Measurements from ENCODE around the gene SP140. TPM values are rescaled to one million over a fixed set of nuclear protein-coding genes. Genes with fewer than 3 reads are reported as not detected.

The SP140 gene
- total and polyA plus RNA-seq, 2 of the 13 experiments (the other 11 are each of a cell fraction or from before 2014, with no cell fraction given) = 0.57 to 0.80 TPM

GRCh38 chr2:230360028-230360427 is 134.5 kb downstream of the SP140 start (continued):
- no peak for TF ChIP-seq MXD1 (CRISPR knock-in tag; IDR thresholded peaks at IDR 0.05)
- TF ChIP-seq ZNF709 (CRISPR knock-in tag; IDR thresholded peaks at IDR 0.05) = no peak
- no peak for TF ChIP-seq PCBP2 (optimal IDR thresholded peaks at IDR 0.05; ENCODE audit: low read depth, low read length, poor library complexity, severe bottlenecking)
- TF ChIP-seq SMARCC2 (IDR thresholded peaks at IDR 0.05) = no peak
- no peak for TF ChIP-seq MED8 (CRISPR knock-in tag; IDR thresholded peaks at IDR 0.05; ENCODE audit: insufficient replicate concordance)
- no peak for TF ChIP-seq ZNF333 (CRISPR knock-in tag; IDR thresholded peaks at IDR 0.05; ENCODE audit: borderline replicate concordance)
- TF ChIP-seq SRF (IDR thresholded peaks at IDR 0.05; ENCODE audit: low read depth, low read length) = no peak

- BruUV-seq (replicated peaks) = no TSS peak
- intact Hi-C loops (cut with micrococcal nuclease; ENCODE audit: unreplicated experiment) (no loop called here), in situ Hi-C loops (cut with HindIII; ENCODE audit: extremely low pct_ligation_motif_present, low pct_unique_long_range_greater_than_20kb) (no loop called here)
- Histone ChIP-seq H3K4me2 (ENCODE audit: low read depth, low read length) (no peak overlapping the region), H3K36me3 (replicated peaks in 1 of 2; ENCODE audit: control insufficient read depth in 1 of 2, insufficient read depth in 2 of 2, low read length in 2 of 2) (peaks cover 3 to 14% of the 10 kb centered on the region in 2 experiments; a peak in 4 of 5 replicates), H3K4me1 (ENCODE audit: insufficient read depth, low read length) (no peaks in the 10 kb centered on the region), H3K27ac (ENCODE audit: extremely low read length, insufficient read depth, low read length) (no peak overlapping the region), H4K20me1 (ENCODE audit: insufficient read depth, low read length) (no peaks in the 10 kb centered on the region), H3K4me3 (replicated peaks in 1 of 3; ENCODE audit: insufficient read depth in 1 of 3, low read depth in 2 of 3, low read length in 3 of 3) (no peak overlapping the region), H2AFZ (ENCODE audit: low read length) (no peak overlapping the region), H3K9ac (ENCODE audit: insufficient read depth, low read depth, low read length) (no peak overlapping the region), H3K27me3 (ENCODE audit: control insufficient read depth in 1 of 2, insufficient read depth in 2 of 2, low read length in 2 of 2) (no peaks in the 10 kb centered on the region), H3K79me2 (ENCODE audit: insufficient read depth, low read length) (no peaks in the 10 kb centered on the region), H3K9me3 (ENCODE audit: low read length) (peaks cover 8% of the 10 kb centered on the region)
- ATAC-seq (no peak), DNase-seq (ENCODE audit: low spot score) (no peak), FAIRE-seq (no peak)
- ChIA-PET CTCF (ENCODE audit: low intra/inter-chr PET ratio, low total read pairs) (no interaction called here), POLR2A (no interaction called here)
- 76% methylated on average over 1 of the region's 1 CpG for WGBS (ENCODE audit: low lambda C conversion rate)
- TF ChIP-seq KLF16 (CRISPR knock-in tag; IDR thresholded peaks at IDR 0.05) (no peak), AGO2 (optimal IDR thresholded peaks at IDR 0.05; ENCODE audit: low read depth, low read length) (no peak), HBP1 (CRISPR knock-in tag; IDR thresholded peaks at IDR 0.05; ENCODE audit: low read depth) (no peak), ZNF75D (CRISPR knock-in tag; IDR thresholded peaks at IDR 0.05; ENCODE audit: borderline replicate concordance) (no peak), HNRNPK (IDR thresholded peaks at IDR 0.05; ENCODE audit: low read depth, low read length, poor library complexity, severe bottlenecking) (no peak), ZNF775 (CRISPR knock-in tag; IDR thresholded peaks at IDR 0.05; ENCODE audit: borderline replicate concordance) (no peak), POGK (CRISPR knock-in tag; conservative IDR thresholded peaks at IDR 0.05) (no peak), ZNF800 (CRISPR knock-in tag; IDR thresholded peaks at IDR 0.05) (no peak), HOXD1 (CRISPR knock-in tag; IDR thresholded peaks at IDR 0.05) (no peak), MIXL1 (CRISPR knock-in tag; IDR thresholded peaks at IDR 0.05) (no peak), NFATC3 (CRISPR knock-in tag; IDR thresholded peaks at IDR 0.05) (no peak)
Observed at GRCh38 chr2:230362030-230362691, 136.6 kb downstream of the SP140 start.
